Left colon (tissue), 2 donors: ENCODE data around the gene CLDN22. TPM values are rescaled to one million over a fixed set of nuclear protein-coding genes. Genes with fewer than 3 reads are reported as not detected.

Experiments used
- ATAC-seq: fragments of 200-7000 bp; cut with Tn5 transposase; one replicate; pipeline ENCODE4 v1.9.1; 2020; ENCODE audit warnings: mild to moderate bottlenecking, moderate library complexity
- DNase-seq, 2 donors: peaks; one replicate each; pipeline ENCODE4 v3.0.0-alpha.2; 2020
- intact Hi-C, 2 donors: fragments of 100-400 bp; cut with DNase I in 1 of 2; cut with micrococcal nuclease in 1 of 2; formaldehyde crosslinking; loops; one replicate each; pipeline versions ENCODE4 v1.11.2 to v1.14.0; 2022; cut with DNase I, micrococcal nuclease
- total RNA-seq, 2 donors: library from RNA; stranded (reverse); fragmentation: NEBNext Ultra II Directional; extraction: Animal tissue kit (Norgen Biotek cat#: 25700); gene quantifications; one replicate each; pipeline ENCODE4 v1.2.1, GENCODE V29; 2021
- donor health status: DM: no; HTN: no; CAD: no.
- donor health status: DM: yes; HTN: yes; CAD: no.

The CLDN22 gene
- total RNA-seq, 2 donors from 2014 or later, result not detected

DNA sequence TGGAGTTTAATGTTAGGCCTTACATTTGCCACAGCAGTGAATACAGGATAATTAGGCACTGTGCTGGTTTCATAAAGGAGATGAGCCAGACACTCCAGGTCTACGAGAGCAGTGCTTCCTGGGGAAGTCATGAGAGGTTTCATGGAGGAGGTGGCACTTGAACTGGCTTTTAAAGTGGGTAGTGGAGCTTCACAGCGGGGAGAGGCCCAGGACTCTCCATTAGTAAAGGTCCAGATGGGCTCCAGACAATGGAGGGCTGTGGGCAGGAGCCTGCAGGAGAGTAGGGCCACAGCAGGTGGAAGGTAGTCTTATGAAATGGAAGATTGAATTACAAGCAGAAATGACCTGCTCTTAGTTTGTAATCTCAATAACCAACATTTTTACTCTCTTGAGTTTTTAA is 29.0 kb downstream of the CLDN22 start:
- intact Hi-C loops, result no loop called here
- DNase-seq, result no peak
- ATAC-seq, result no peak

- DNase-seq (no peak), ATAC-seq (no peak)
- intact Hi-C loops, result no loop called here
Measured at GRCh38 chr4:183289688-183290087, 30.4 kb downstream of the CLDN22 start.

GRCh38 chr4:183288955-183289354 is 31.1 kb downstream of the CLDN22 start:
- no peak for DNase-seq
- ATAC-seq, result no peak
- intact Hi-C loops, result no loop called here

DNA sequence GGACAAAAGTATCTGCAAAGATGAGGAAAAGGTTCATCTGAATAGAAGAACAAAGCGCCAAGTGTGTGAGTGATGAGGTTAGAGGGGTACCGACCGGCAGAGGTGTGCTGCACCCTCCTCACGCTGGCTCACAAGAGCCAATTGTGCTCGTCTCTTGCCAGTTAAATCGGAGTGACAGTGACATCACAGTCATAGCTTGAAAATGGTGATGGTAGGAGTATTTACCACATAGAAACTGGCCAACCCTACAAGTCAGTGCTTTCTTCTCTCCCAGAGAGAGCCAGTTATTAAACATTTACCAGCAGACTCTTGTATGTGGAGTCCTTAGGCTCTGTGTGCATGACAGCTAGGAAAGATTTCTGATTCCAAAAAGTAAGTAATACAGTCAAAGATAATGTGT is 32.4 kb downstream of the CLDN22 start:
- no peak for ATAC-seq
- intact Hi-C loops, result no loop called here
- DNase-seq, result no peak

DNA sequence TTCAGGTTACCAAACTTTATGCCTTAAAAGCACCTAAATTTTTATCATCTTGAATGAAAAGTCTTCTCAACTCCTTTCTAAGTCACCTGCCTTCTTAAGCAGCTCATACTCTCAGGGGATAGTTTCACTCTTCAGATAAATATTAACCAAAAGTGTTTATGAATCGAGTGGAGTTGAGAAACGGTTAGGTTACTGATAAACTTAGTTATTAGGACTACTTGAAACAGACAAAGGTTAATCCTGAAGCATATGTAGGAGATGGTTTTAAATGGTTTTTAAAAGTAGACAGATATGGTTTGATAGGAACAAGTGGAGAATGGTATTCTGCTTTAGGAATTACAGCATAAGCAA is 32.8 kb downstream of the CLDN22 start:
- intact Hi-C loops, result no loop called here
- no peak for DNase-seq
- no peak for ATAC-seq

GRCh38 chr4:183286590-183287308 is 33.3 kb downstream of the CLDN22 start:
- no peak for ATAC-seq
- no peak for DNase-seq
- intact Hi-C loops, result no loop called here

DNA sequence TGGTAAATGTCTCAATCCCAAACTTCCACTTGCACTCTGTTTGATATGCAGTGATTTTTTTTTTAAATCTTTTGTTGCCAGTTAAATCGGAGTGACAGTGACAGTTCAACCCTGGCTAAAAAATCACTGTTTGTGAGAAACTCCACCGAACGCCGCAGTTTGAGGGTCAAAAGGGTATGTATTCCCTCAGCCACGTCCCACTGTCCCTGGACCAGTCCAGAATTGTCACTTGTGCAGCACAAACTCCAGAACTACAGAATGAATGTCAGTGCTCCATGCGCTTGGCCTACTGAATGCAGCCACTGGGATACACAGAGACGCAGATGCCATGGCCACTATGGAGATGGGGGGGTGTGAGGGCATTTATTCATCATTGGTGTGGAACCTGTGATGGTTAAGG is 34.2 kb downstream of the CLDN22 start:
- intact Hi-C loops, result no loop called here
- ATAC-seq (no peak), DNase-seq (no peak)

DNA sequence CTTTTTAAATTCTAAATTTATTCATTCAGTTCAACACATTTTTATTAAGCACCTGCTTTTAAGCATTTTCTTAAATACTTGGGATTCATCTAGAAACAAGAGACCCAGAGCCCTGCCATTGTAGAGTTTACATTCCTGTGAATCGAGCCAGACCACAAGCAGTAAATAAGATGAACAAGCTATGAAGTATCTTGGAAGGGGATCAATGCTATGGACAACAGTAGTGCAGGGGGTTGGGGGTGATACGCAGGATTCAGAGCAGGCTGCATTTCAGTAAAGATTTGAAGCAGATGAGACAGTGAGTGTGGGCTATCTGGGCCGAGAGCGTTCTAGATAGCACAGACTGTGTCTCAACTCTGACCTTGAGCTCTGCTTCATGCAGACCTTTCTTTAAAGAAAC is 35.1 kb downstream of the CLDN22 start:
- ATAC-seq, result no peak
- no peak for DNase-seq
- intact Hi-C loops, result no loop called here

GRCh38 chr4:183284258-183284785 is 35.8 kb downstream of the CLDN22 start:
- DNase-seq (no peak), ATAC-seq (no peak)
- intact Hi-C loops, result no loop called here

- intact Hi-C loops, result no loop called here
- no peak for ATAC-seq
- DNase-seq, result no peak
Measured at GRCh38 chr4:183276106-183276505, 44.0 kb downstream of the CLDN22 start.

DNA sequence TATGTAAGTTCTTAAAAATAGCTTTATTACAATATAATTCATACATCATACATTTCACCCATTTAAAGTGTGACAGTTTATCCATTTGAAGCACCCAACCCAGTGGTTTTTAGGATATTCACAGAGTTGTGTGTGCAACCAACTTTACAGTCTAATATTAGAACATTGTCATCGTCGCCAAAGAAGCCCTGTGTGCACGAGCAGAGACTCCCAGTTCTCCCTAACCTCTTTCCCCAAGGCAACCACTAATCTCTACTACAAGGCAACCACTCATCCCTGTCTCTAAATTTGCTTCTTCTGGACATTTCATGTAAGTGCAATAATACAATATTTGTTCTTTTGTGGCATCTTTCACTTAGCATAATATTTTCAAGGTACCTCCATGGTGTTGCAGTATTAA is 47.7 kb downstream of the CLDN22 start:
- ATAC-seq (no peak), DNase-seq (no peak)
- intact Hi-C loops, result no loop called here

GRCh38 chr4:183268556-183268955 is 51.5 kb downstream of the CLDN22 start:
- intact Hi-C loops, result no loop called here
- DNase-seq (no peak), ATAC-seq (no peak)

Other genes starting within 250 kb of the CLDN22 start
- 1 to 10 TPM; 5.3 to 6.3 TPM for gene WWC2, start 221.0 kb downstream of the CLDN22 start, total RNA-seq
- not detected for gene CLDN24, start 2.1 kb upstream of the CLDN22 start, total RNA-seq
- 10 to 100 TPM; 13.7 to 23.1 TPM for gene CDKN2AIP, start 124.4 kb upstream of the CLDN22 start, total RNA-seq
- gene ING2, start 184.8 kb upstream of the CLDN22 start, total RNA-seq, result 10 to 100 TPM; 13.0 to 14.7 TPM